ENCODE results near the gene HACD4.

Gene HACD4

GRCh38 chr9:20996809-20997208, 34.6 kb downstream of the HACD4 start:
- no peak for TF ChIP-seq CTCF (IDR thresholded peaks at IDR 0.05; ENCODE audit: low read depth, low read length)
- no peak for DNase-seq (ENCODE audit: extremely low read depth, low read depth)

- no peak for TF ChIP-seq CTCF (IDR thresholded peaks at IDR 0.05; ENCODE audit: low read depth, low read length)
- no peak for DNase-seq (ENCODE audit: extremely low read depth, low read depth)
Observed at GRCh38 chr9:20995616-20996015, 35.8 kb downstream of the HACD4 start.

GRCh38 chr9:20994486-20994885, 37.0 kb downstream of the HACD4 start:
- DNase-seq (ENCODE audit: extremely low read depth, low read depth) = no peak

GRCh38 chr9:20990867-20991266, 40.6 kb downstream of the HACD4 start:
- TF ChIP-seq CTCF (IDR thresholded peaks at IDR 0.05; ENCODE audit: low read depth, low read length) = no peak
- DNase-seq (ENCODE audit: extremely low read depth, low read depth) = no peak

More at GRCh38 chr9:20994486-20994885, 37.0 kb downstream of the HACD4 start:
- no peak for TF ChIP-seq CTCF (IDR thresholded peaks at IDR 0.05; ENCODE audit: low read depth, low read length)

GRCh38 chr9:20989923-20990341, 41.5 kb downstream of the HACD4 start:
- no peak for DNase-seq (ENCODE audit: extremely low read depth, low read depth)
- no peak for TF ChIP-seq CTCF (IDR thresholded peaks at IDR 0.05; ENCODE audit: low read depth, low read length)

GRCh38 chr9:20988671-20989315, 42.6 kb downstream of the HACD4 start:
- TF ChIP-seq CTCF (IDR thresholded peaks at IDR 0.05; ENCODE audit: low read depth, low read length) = no peak
- no peak for DNase-seq (ENCODE audit: extremely low read depth, low read depth)

- TF ChIP-seq CTCF (IDR thresholded peaks at IDR 0.05; ENCODE audit: low read depth, low read length) = no peak
- DNase-seq (ENCODE audit: extremely low read depth, low read depth) = no peak
Observed at GRCh38 chr9:20988061-20988460, 43.4 kb downstream of the HACD4 start.

All from AG09319 (cell line).